ENCODE results near the gene UBAP2L.

GRCh38 chr1:154220970-154221277 lies 169 bp downstream of the UBAP2L start:
- TF ChIP-seq CTCF (IDR thresholded peaks at IDR 0.05; ENCODE audit: low read depth, low read length), result no peak
- no peak for TF ChIP-seq POLR2A (IDR thresholded peaks at IDR 0.05; ENCODE audit: extremely low read depth, insufficient read length)

Data from NB4 (cell line).